NCI-H748 (cell line): ENCODE measurements around the gene KLHL29.
"Not testable (repeated sequence)": the region's sequence is repeated elsewhere in the genome, so short reads cannot be mapped to it uniquely, and the experiment has no call there.

Experiments
- DNase-seq: peaks from one replicate; lab custom pipeline; 2025; ENCODE audit not compliant: unreplicated experiment; lab: John Stamatoyannopoulos, UW

The KLHL29 gene

GRCh38 chr2:23699580-23699925 lies 314.6 kb downstream of the KLHL29 start:
- DNase-seq = no peak

- DNase-seq = no peak
Measured at GRCh38 chr2:23700627-23701026, 315.6 kb downstream of the KLHL29 start.

GRCh38 chr2:23703037-23703582 lies 318.1 kb downstream of the KLHL29 start:
- no peak for DNase-seq

GRCh38 chr2:23703583-23704385 lies 318.8 kb downstream of the KLHL29 start:
- peak; percentile 16 for DNase-seq

GRCh38 chr2:23705771-23706612 lies 321.0 kb downstream of the KLHL29 start:
- no peak for DNase-seq

GRCh38 chr2:23706613-23707078 lies 321.7 kb downstream of the KLHL29 start:
- no peak for DNase-seq

- DNase-seq = no peak
Measured at GRCh38 chr2:23707096-23707495, 322.1 kb downstream of the KLHL29 start.

- DNase-seq = no peak
Measured at GRCh38 chr2:23708771-23709170, 323.8 kb downstream of the KLHL29 start.

- no peak for DNase-seq
Measured at GRCh38 chr2:23709311-23709710, 324.3 kb downstream of the KLHL29 start.

GRCh38 chr2:23711979-23712755 lies 327.2 kb downstream of the KLHL29 start:
- no peak for DNase-seq

- DNase-seq = no peak
Measured at GRCh38 chr2:23712756-23713151, 327.8 kb downstream of the KLHL29 start.

GRCh38 chr2:23713351-23713750 lies 328.4 kb downstream of the KLHL29 start:
- DNase-seq = no peak

GRCh38 chr2:23718931-23719700 lies 334.1 kb downstream of the KLHL29 start:
- DNase-seq = no peak

- no peak for DNase-seq
Measured at GRCh38 chr2:23719716-23720115, 334.7 kb downstream of the KLHL29 start.

- DNase-seq = no peak
Measured at GRCh38 chr2:23720705-23721453, 335.9 kb downstream of the KLHL29 start.

GRCh38 chr2:23721454-23721826 lies 336.5 kb downstream of the KLHL29 start:
- no peak for DNase-seq

GRCh38 chr2:23722255-23722654 lies 337.3 kb downstream of the KLHL29 start:
- DNase-seq = no peak

- not testable (repeated sequence) for DNase-seq
Measured at GRCh38 chr2:23723029-23723428, 338.1 kb downstream of the KLHL29 start.

GRCh38 chr2:23734416-23734815 lies 349.4 kb downstream of the KLHL29 start:
- DNase-seq = no peak

- not testable (repeated sequence) for DNase-seq
Measured at GRCh38 chr2:23736783-23737182, 351.8 kb downstream of the KLHL29 start.
